HEK293 (cell line): Measurements from ENCODE around the gene RIMBP3C.

Source experiments
- KLF16 ChIP-seq: fragments of 450-650 bp; formaldehyde crosslinking; IDR thresholded peaks from 2 replicates; pipeline ENCODE4 v1.5.1; 2017; ENCODE audit warnings: missing biosample characterization, missing genetic modification characterization
- SETDB1 ChIP-seq: IDR thresholded peaks from one replicate; pipeline ENCODE4 v1.6.1; 2017; ENCODE audit warnings: mild to moderate bottlenecking, low read length, moderate library complexity, mixed read lengths; ENCODE audit not compliant: insufficient read length
- ZFP41 ChIP-seq: fragments of 450-650 bp; formaldehyde crosslinking; IDR thresholded peaks from 2 replicates; pipeline ENCODE4 v1.5.1; 2016; ENCODE audit warnings: missing biosample characterization, missing genetic modification characterization, borderline replicate concordance
- ZNF175 ChIP-seq: fragments of 450-650 bp; formaldehyde crosslinking; IDR thresholded peaks from 2 replicates; pipeline ENCODE4 v1.5.1; 2016; ENCODE audit warnings: missing biosample characterization, missing genetic modification characterization
- ZNF184 ChIP-seq: fragments of 450-650 bp; IDR thresholded peaks from 2 replicates; pipeline ENCODE4 v1.5.1; 2018; ENCODE audit warnings: missing biosample characterization, mild to moderate bottlenecking, missing genetic modification characterization
- ZNF626 ChIP-seq: fragments of 450-650 bp; sonication (Bioruptor Pico); formaldehyde crosslinking; IDR thresholded peaks from 2 replicates; pipeline ENCODE4 v1.5.1; 2018; ENCODE audit warnings: missing biosample characterization, missing genetic modification characterization, inconsistent platforms
- ZNF639 ChIP-seq: fragments of 450-650 bp; formaldehyde crosslinking; IDR thresholded peaks from 2 replicates; pipeline ENCODE4 v1.5.1; 2016; ENCODE audit warnings: missing biosample characterization, missing genetic modification characterization
- ZNF654 ChIP-seq: fragments of 450-650 bp; formaldehyde crosslinking; IDR thresholded peaks from 2 replicates; pipeline ENCODE4 v1.5.1; 2016; ENCODE audit warnings: low read depth, missing biosample characterization, missing genetic modification characterization
- ZNF776 ChIP-seq: fragments of 450-650 bp; formaldehyde crosslinking; IDR thresholded peaks from 2 replicates; pipeline ENCODE4 v1.5.0; 2017; ENCODE audit warnings: missing biosample characterization, missing genetic modification characterization, borderline replicate concordance
- TF ChIP-seq, protein P1 (sequence below): fragments of 450-650 bp; formaldehyde crosslinking; IDR thresholded peaks from 2 replicates; pipeline ENCODE4 v1.5.1; 2016; ENCODE audit warnings: missing biosample characterization, missing genetic modification characterization
- TF ChIP-seq, protein P2 (sequence below): fragments of 450-650 bp; formaldehyde crosslinking; IDR thresholded peaks from 2 replicates; pipeline ENCODE4 v1.5.1; 2016; ENCODE audit warnings: missing biosample characterization, missing genetic modification characterization
- TF ChIP-seq, protein P3 (sequence below): sonication (generic); formaldehyde crosslinking; IDR thresholded peaks from 2 replicates; pipeline ENCODE4 v1.8.1; 2022; ENCODE audit warnings: mild to moderate bottlenecking, moderate library complexity, missing genetic modification reagents

GRCh38 chr22:21570398-21570797 lies 19.1 kb upstream of the RIMBP3C start:
- TF ChIP-seq ZFP41 (no peak), KLF16 (tag by site-specific recombination) (no peak), ZNF626 (tag by site-specific recombination) (no peak), ZNF776 (tag by site-specific recombination) (no peak), ZNF639 (no peak), ZNF184 (tag by site-specific recombination) (no peak), ZNF175 (tag by site-specific recombination) (no peak), ZNF654 (tag by site-specific recombination) (no peak), SETDB1 (no peak)
- TF ChIP-seq, protein P1, sequence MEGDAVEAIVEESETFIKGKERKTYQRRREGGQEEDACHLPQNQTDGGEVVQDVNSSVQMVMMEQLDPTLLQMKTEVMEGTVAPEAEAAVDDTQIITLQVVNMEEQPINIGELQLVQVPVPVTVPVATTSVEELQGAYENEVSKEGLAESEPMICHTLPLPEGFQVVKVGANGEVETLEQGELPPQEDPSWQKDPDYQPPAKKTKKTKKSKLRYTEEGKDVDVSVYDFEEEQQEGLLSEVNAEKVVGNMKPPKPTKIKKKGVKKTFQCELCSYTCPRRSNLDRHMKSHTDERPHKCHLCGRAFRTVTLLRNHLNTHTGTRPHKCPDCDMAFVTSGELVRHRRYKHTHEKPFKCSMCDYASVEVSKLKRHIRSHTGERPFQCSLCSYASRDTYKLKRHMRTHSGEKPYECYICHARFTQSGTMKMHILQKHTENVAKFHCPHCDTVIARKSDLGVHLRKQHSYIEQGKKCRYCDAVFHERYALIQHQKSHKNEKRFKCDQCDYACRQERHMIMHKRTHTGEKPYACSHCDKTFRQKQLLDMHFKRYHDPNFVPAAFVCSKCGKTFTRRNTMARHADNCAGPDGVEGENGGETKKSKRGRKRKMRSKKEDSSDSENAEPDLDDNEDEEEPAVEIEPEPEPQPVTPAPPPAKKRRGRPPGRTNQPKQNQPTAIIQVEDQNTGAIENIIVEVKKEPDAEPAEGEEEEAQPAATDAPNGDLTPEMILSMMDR (tag by site-specific recombination): no peak
- TF ChIP-seq, protein P2, sequence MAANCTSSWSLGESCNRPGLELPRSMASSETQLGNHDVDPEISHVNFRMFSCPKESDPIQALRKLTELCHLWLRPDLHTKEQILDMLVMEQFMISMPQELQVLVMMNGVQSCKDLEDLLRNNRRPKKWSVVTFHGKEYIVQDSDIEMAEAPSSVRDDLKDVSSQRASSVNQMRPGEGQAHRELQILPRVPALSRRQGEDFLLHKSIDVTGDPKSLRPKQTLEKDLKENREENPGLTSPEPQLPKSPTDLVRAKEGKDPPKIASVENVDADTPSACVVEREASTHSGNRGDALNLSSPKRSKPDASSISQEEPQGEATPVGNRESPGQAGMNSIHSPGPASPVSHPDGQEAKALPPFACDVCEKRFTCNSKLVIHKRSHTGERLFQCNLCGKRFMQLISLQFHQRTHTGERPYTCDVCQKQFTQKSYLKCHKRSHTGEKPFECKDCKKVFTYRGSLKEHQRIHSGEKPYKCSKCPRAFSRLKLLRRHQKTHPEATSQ (tag by site-specific recombination): no peak
- TF ChIP-seq, protein P3, sequence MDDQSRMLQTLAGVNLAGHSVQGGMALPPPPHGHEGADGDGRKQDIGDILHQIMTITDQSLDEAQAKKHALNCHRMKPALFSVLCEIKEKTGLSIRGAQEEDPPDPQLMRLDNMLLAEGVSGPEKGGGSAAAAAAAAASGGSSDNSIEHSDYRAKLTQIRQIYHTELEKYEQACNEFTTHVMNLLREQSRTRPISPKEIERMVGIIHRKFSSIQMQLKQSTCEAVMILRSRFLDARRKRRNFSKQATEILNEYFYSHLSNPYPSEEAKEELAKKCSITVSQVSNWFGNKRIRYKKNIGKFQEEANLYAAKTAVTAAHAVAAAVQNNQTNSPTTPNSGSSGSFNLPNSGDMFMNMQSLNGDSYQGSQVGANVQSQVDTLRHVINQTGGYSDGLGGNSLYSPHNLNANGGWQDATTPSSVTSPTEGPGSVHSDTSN (CRISPR knock-in tag): no peak
